B cell (primary cell): ENCODE data around the gene RPS10.

Source experiments
- CTCF ChIP-seq: fragments of 200-600 bp; IDR thresholded peaks from one replicate; pipeline ENCODE4 v1.8.0; 2022; ENCODE audit warnings: antibody characterized with exemption, mild to moderate bottlenecking
- EZH2 ChIP-seq: IDR thresholded peaks from 2 replicates; pipeline ENCODE4 v1.6.1; 2012; ENCODE audit warnings: borderline replicate concordance, low read depth, mild to moderate bottlenecking, moderate library complexity, low read length; ENCODE audit not compliant: insufficient read depth, poor library complexity, severe bottlenecking

- TF ChIP-seq CTCF (no peak), EZH2 (no peak)
Measured at GRCh38 chr6:34378470-34378869, 47.4 kb downstream of the RPS10 start.
